HCT116 (cell line): ENCODE data around the gene LRRC4C. TPM values are rescaled to one million over a fixed set of nuclear protein-coding genes. Genes with fewer than 3 reads are reported as not detected.

Source experiments
- ATAC-seq: fragments of 200-7000 bp; cut with Tn5 transposase; 2 replicates; pipeline ENCODE4 v1.9.1; 2020; ENCODE audit warnings: mild to moderate bottlenecking, moderate library complexity
- BruUV-seq: library from RNA; stranded (reverse); fragments of 400-500 nt; replicated peaks from 2 replicates; lab custom pipeline; 2021; lab: Mats Ljungman, UMichigan
- CTCF ChIA-PET: fragments of 300-600 bp; sonication (Branson Sonifier 250); formaldehyde crosslinking; loops from one replicate; lab custom pipeline; 2021; ENCODE audit warnings: antibody characterized with exemption; lab: Charles Lee
- POLR2A ChIA-PET: fragments of 300-600, 350-600 bp; sonication (Branson Sonifier 250); formaldehyde crosslinking; loops from one replicate; lab custom pipeline; 2021; ENCODE audit warnings: antibody characterized with exemption; lab: Charles Lee
- RAD21 ChIA-PET, 2 experiments: fragments of 300-600 bp; sonication (Branson Sonifier 250); formaldehyde crosslinking; loops; one replicate each; lab custom pipeline; 2023; ENCODE audit warnings: low total read pairs in 2 of 2; ENCODE audit not compliant: uncharacterized antibody in 2 of 2, unreplicated experiment in 2 of 2, low non-redundant PET in 1 of 2; lab: Charles Lee
- DNase-seq: peaks from one replicate; pipeline ENCODE4 v3.0.0-alpha.2; 2010; ENCODE audit warnings: low read depth, low spot score
- H2AFZ ChIP-seq: fragments of 200-600 bp; shearing (Covaris generic), sonication (generic); 2 replicates; pipeline ENCODE4 v1.6.1; 2017; ENCODE audit warnings: low read depth, mixed run types, mixed read lengths, antibody characterized with exemption, low read length; ENCODE audit not compliant: poor library complexity, severe bottlenecking
- H3K27ac ChIP-seq: 2 replicates; pipeline ENCODE4 v1.5.1; 2012; ENCODE audit warnings: low read depth, low read length
- H3K27me3 ChIP-seq: fragments of 200-600 bp; sonication (generic); 2 replicates; pipeline ENCODE4 v1.6.1; 2016; ENCODE audit warnings: mixed run types, low read length, mixed read lengths; ENCODE audit not compliant: insufficient read depth
- H3K36me3 ChIP-seq, 2 experiments: fragments of 200-500 bp in 1 of 2; fragments of 200-600 bp in 1 of 2; sonication (Bioruptor generic) in 1 of 2; sonication (generic) in 1 of 2; 2 replicates each; pipeline versions ENCODE4 v1.5.1 to v1.6.1; 2014 to 2016; ENCODE audit warnings: low read length in 2 of 2, inconsistent platforms in 1 of 2, mixed read lengths in 1 of 2, mixed run types in 1 of 2; ENCODE audit not compliant: insufficient read depth in 2 of 2, control insufficient read depth in 1 of 2
- H3K4me1 ChIP-seq, 2 experiments: fragments of 200-600 bp in 1 of 2; sonication (generic) in 1 of 2; 2 replicates each; pipeline versions ENCODE4 v1.5.1 to v1.6.1; 2012 to 2017; ENCODE audit warnings: low read length in 2 of 2, inconsistent platforms in 1 of 2, mild to moderate bottlenecking in 1 of 2, mixed read lengths in 1 of 2, mixed run types in 1 of 2, moderate library complexity in 1 of 2; ENCODE audit not compliant: insufficient read depth in 2 of 2, control insufficient read depth in 1 of 2
- H3K4me2 ChIP-seq: fragments of 200-600 bp; sonication (generic); 2 replicates; pipeline ENCODE4 v1.6.1; 2017; ENCODE audit warnings: mixed run types, low read length, mixed read lengths
- H3K4me3 ChIP-seq, 2 experiments: fragments of 200-600 bp in 1 of 2; sonication (generic) in 1 of 2; replicated peaks in 1 of 2; 2 replicates each; pipeline ENCODE4 v1.5.1; 2011 to 2016; ENCODE audit warnings: low read length in 2 of 2, control low read depth in 1 of 2, low read depth in 1 of 2, mild to moderate bottlenecking in 1 of 2, mixed read lengths in 1 of 2, mixed run types in 1 of 2
- H3K79me2 ChIP-seq: fragments of 200-600 bp; sonication (generic); 2 replicates; pipeline ENCODE4 v1.6.1; 2017; ENCODE audit warnings: mild to moderate bottlenecking, mixed run types, low read length, moderate library complexity, mixed read lengths; ENCODE audit not compliant: insufficient read depth
- H3K9ac ChIP-seq: fragments of 200-600 bp; sonication (generic); 2 replicates; pipeline ENCODE4 v1.6.1; 2016; ENCODE audit warnings: low read length, mixed read lengths
- H3K9me2 ChIP-seq: fragments of 200-600 bp; sonication (generic), shearing (Covaris generic); 2 replicates; pipeline ENCODE4 v1.6.1; 2017; ENCODE audit warnings: mixed run types, mild to moderate bottlenecking, moderate library complexity; ENCODE audit not compliant: insufficient read depth
- H3K9me3 ChIP-seq, 2 experiments: fragments of 200-500 bp in 1 of 2; fragments of 200-600 bp in 1 of 2; sonication (Bioruptor generic) in 1 of 2; sonication (generic) in 1 of 2; 2 replicates each; pipeline ENCODE4 v1.6.1; 2014 to 2017; ENCODE audit warnings: low read length in 2 of 2, mixed read lengths in 2 of 2, inconsistent platforms in 1 of 2, low read depth in 1 of 2, mild to moderate bottlenecking in 1 of 2, mixed run types in 1 of 2, moderate library complexity in 1 of 2; ENCODE audit not compliant: control insufficient read depth in 1 of 2, insufficient read depth in 1 of 2
- H4K20me1 ChIP-seq: fragments of 200-600 bp; sonication (generic), shearing (Covaris generic); 2 replicates; pipeline ENCODE4 v1.6.1; 2017; ENCODE audit warnings: mixed run types, mild to moderate bottlenecking, moderate library complexity; ENCODE audit not compliant: insufficient read depth
- CBX3 ChIP-seq: IDR thresholded peaks from 2 replicates; pipeline ENCODE4 v1.6.1; 2012; ENCODE audit warnings: low read depth
- CEBPB ChIP-seq: IDR thresholded peaks from 2 replicates; pipeline ENCODE4 v1.6.1; 2012; ENCODE audit warnings: low read depth
- EGR1 ChIP-seq: IDR thresholded peaks from 2 replicates; pipeline ENCODE4 v1.6.1; 2012; ENCODE audit warnings: low read depth
- EZH2 ChIP-seq: fragments of 200-600 bp; sonication (generic); IDR thresholded peaks from 2 replicates; pipeline ENCODE4 v1.6.1; 2017; ENCODE audit warnings: antibody characterized with exemption, mixed run types
- FOSL1 ChIP-seq: IDR thresholded peaks from 2 replicates; pipeline ENCODE4 v1.6.1; 2012; ENCODE audit warnings: low read depth
- JUND ChIP-seq: IDR thresholded peaks from 2 replicates; pipeline ENCODE4 v1.6.1; 2012
- POLR2A ChIP-seq: IDR thresholded peaks from 2 replicates; pipeline ENCODE4 v1.7.0; 2011; ENCODE audit warnings: borderline replicate concordance; ENCODE audit not compliant: insufficient read depth, insufficient read length; ENCODE audit errors: extremely low read depth
- POLR2AphosphoS5 ChIP-seq: IDR thresholded peaks from 2 replicates; pipeline ENCODE4 v1.6.1; 2011; ENCODE audit warnings: mild to moderate bottlenecking, low read depth, low read length, moderate library complexity
- RAD21 ChIP-seq: IDR thresholded peaks from 2 replicates; pipeline ENCODE4 v1.6.1; 2012; ENCODE audit warnings: low read depth, mild to moderate bottlenecking
- SIN3A ChIP-seq: IDR thresholded peaks from 2 replicates; pipeline ENCODE4 v1.6.1; 2012; ENCODE audit warnings: low read depth
- SP1 ChIP-seq: IDR thresholded peaks from 2 replicates; pipeline ENCODE4 v1.6.1; 2012; ENCODE audit warnings: low read depth
- SRF ChIP-seq: IDR thresholded peaks from 2 replicates; pipeline ENCODE4 v1.6.1; 2012; ENCODE audit warnings: low read depth
- TCF7L2 ChIP-seq: IDR thresholded peaks from 2 replicates; pipeline ENCODE4 v1.7.0; 2011; ENCODE audit warnings: borderline replicate concordance, inconsistent platforms; ENCODE audit not compliant: insufficient read depth, insufficient read length; ENCODE audit errors: extremely low read depth
- YY1 ChIP-seq: IDR thresholded peaks from 2 replicates; pipeline ENCODE4 v1.6.1; 2011; ENCODE audit warnings: low read length, low read depth, moderate library complexity, mild to moderate bottlenecking; ENCODE audit not compliant: insufficient replicate concordance; ENCODE audit errors: extremely low read depth
- ZNF274 ChIP-seq: fragments of 200-500 bp; sonication (Bioruptor generic); IDR thresholded peaks from 2 replicates; pipeline ENCODE4 v1.6.1; 2014; ENCODE audit warnings: mild to moderate bottlenecking, low read depth, low read length, inconsistent platforms
- intact Hi-C: fragments of 100-400 bp; cut with micrococcal nuclease; formaldehyde crosslinking; loops from 2 replicates; pipeline ENCODE4 v1.10.0; 2022
- total RNA-seq: library from RNA; stranded (reverse); gene quantifications from one replicate; pipeline ENCODE4 v1.2.1, GENCODE V29; 2021; ENCODE audit not compliant: unreplicated experiment
- TF ChIP-seq, protein P1 (sequence below), 3 experiments: fragments of 200-600 bp in 1 of 3; sonication (generic) in 1 of 3; IDR thresholded peaks in 2 of 3; conservative IDR thresholded peaks in 1 of 3; 2 replicates each; pipeline ENCODE4 v1.5.1; 2012 to 2017; ENCODE audit warnings: low read depth in 2 of 3, low read length in 2 of 3, antibody characterized with exemption in 1 of 3, borderline replicate concordance in 1 of 3, control low read depth in 1 of 3, mild to moderate bottlenecking in 1 of 3, mixed read lengths in 1 of 3, mixed run types in 1 of 3, moderate library complexity in 1 of 3; ENCODE audit not compliant: insufficient read depth in 1 of 3
- TF ChIP-seq, protein P2 (sequence below): IDR thresholded peaks from 2 replicates; pipeline ENCODE4 v1.6.1; 2012
- TF ChIP-seq, protein P3 (sequence below): IDR thresholded peaks from 2 replicates; pipeline ENCODE4 v1.6.1; 2012; ENCODE audit warnings: low read depth
- TF ChIP-seq, protein P4 (sequence below): IDR thresholded peaks from 2 replicates; pipeline ENCODE4 v1.6.1; 2012

Gene LRRC4C
- total RNA-seq, 1 experiment from 2014 or later: not detected

DNA sequence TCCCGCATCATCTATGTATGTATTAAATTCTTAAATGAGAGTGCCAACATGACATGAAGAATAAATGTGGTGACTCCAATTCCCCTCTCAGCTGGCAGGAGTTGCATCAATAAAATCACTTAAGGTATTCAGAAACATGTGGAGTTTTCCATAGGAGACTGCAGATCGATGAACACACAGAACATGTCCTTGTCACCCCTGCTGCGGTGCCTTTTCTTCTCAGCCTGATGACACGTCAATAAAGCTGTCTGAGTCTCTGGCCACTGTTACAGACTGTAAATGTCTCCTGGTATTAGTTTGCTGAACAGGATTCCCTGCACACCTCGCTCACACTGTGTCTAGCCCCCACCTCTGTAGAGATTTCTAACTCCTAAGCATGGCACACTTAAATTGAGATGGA is 460.5 kb downstream of the LRRC4C start:
- Histone ChIP-seq H3K4me1 (no peaks in the 10 kb centered on the region), H3K4me3 (no peak overlapping the region), H3K79me2 (no peaks in the 10 kb centered on the region), H3K9ac (no peak overlapping the region), H4K20me1 (no peaks in the 10 kb centered on the region), H3K36me3 (no peaks in the 10 kb centered on the region), H3K27ac (no peak overlapping the region), H3K4me2 (no peak overlapping the region), H2AFZ (no peak overlapping the region), H3K9me2 (no peaks in the 10 kb centered on the region), H3K27me3 (no peaks in the 10 kb centered on the region), H3K9me3 (peaks cover 14 to 29% of the 10 kb centered on the region in 2 experiments; a peak in 2 of 4 replicates)
- intact Hi-C loops: no loop called here
- DNase-seq (no peak), ATAC-seq (no peak)
- ChIA-PET RAD21 (no interaction called here), CTCF (no interaction called here), POLR2A (no interaction called here)
- no TSS peak for BruUV-seq
- TF ChIP-seq SRF (no peak), TCF7L2 (no peak), FOSL1 (no peak), ZNF274 (no peak), POLR2A (no peak), CEBPB (no peak), SP1 (no peak), POLR2AphosphoS5 (no peak), CBX3 (no peak), SIN3A (no peak), EGR1 (no peak), JUND (no peak), EZH2 (no peak), YY1 (no peak), RAD21 (no peak)
- TF ChIP-seq, protein P1, sequence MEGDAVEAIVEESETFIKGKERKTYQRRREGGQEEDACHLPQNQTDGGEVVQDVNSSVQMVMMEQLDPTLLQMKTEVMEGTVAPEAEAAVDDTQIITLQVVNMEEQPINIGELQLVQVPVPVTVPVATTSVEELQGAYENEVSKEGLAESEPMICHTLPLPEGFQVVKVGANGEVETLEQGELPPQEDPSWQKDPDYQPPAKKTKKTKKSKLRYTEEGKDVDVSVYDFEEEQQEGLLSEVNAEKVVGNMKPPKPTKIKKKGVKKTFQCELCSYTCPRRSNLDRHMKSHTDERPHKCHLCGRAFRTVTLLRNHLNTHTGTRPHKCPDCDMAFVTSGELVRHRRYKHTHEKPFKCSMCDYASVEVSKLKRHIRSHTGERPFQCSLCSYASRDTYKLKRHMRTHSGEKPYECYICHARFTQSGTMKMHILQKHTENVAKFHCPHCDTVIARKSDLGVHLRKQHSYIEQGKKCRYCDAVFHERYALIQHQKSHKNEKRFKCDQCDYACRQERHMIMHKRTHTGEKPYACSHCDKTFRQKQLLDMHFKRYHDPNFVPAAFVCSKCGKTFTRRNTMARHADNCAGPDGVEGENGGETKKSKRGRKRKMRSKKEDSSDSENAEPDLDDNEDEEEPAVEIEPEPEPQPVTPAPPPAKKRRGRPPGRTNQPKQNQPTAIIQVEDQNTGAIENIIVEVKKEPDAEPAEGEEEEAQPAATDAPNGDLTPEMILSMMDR (IDR thresholded peaks at IDR 0.05 in 2 of 3, conservative IDR thresholded peaks at IDR 0.05 in 1 of 3; ENCODE audit: borderline replicate concordance in 1 of 3, insufficient read depth in 1 of 3, low read depth in 2 of 3, low read length in 2 of 3): no peak
- TF ChIP-seq, protein P2, sequence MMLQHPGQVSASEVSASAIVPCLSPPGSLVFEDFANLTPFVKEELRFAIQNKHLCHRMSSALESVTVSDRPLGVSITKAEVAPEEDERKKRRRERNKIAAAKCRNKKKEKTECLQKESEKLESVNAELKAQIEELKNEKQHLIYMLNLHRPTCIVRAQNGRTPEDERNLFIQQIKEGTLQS: no peak
- TF ChIP-seq, protein P3, sequence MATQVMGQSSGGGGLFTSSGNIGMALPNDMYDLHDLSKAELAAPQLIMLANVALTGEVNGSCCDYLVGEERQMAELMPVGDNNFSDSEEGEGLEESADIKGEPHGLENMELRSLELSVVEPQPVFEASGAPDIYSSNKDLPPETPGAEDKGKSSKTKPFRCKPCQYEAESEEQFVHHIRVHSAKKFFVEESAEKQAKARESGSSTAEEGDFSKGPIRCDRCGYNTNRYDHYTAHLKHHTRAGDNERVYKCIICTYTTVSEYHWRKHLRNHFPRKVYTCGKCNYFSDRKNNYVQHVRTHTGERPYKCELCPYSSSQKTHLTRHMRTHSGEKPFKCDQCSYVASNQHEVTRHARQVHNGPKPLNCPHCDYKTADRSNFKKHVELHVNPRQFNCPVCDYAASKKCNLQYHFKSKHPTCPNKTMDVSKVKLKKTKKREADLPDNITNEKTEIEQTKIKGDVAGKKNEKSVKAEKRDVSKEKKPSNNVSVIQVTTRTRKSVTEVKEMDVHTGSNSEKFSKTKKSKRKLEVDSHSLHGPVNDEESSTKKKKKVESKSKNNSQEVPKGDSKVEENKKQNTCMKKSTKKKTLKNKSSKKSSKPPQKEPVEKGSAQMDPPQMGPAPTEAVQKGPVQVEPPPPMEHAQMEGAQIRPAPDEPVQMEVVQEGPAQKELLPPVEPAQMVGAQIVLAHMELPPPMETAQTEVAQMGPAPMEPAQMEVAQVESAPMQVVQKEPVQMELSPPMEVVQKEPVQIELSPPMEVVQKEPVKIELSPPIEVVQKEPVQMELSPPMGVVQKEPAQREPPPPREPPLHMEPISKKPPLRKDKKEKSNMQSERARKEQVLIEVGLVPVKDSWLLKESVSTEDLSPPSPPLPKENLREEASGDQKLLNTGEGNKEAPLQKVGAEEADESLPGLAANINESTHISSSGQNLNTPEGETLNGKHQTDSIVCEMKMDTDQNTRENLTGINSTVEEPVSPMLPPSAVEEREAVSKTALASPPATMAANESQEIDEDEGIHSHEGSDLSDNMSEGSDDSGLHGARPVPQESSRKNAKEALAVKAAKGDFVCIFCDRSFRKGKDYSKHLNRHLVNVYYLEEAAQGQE: no peak
- TF ChIP-seq, protein P4, sequence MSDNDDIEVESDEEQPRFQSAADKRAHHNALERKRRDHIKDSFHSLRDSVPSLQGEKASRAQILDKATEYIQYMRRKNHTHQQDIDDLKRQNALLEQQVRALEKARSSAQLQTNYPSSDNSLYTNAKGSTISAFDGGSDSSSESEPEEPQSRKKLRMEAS: no peak
